Hematopoietic multipotent progenitor cell treated with erythropoietin and hydrocortisone succinate and interleukin-3 and kit ligand, for 17 days (in vitro differentiated cells): Measurements from ENCODE around the gene CACNG4.
"Not testable (repeated sequence)": the region's sequence is repeated elsewhere in the genome, so short reads cannot be mapped to it uniquely, and the experiment has no call there.

Experiments used
- DNase-seq: peaks from one replicate; pipeline ENCODE4 v3.0.0-alpha.2; 2015; ENCODE audit warnings: low spot score

CACNG4 gene

GRCh38 chr17:67018471-67019434 is 54.2 kb downstream of the CACNG4 start:
- no peak for DNase-seq

DNA sequence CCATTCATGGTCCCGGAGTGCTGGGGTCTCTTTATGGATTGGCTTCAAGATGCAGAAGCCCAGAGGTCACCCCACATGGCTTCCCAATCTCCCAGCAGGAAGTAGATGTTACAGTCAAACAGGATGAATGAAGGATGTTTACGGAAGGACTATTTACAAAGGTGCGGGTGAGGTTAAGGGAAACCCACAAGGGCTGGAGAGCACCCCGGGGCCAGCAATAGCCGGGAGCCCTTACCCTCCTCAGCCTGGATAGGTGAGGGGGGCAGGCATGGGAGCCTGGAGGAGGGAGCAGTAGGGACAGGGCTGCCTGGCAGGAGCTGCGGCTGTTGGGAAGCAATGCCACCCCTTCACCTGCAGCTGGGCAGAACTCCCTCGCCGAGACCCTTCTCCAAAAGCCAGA is 55.3 kb downstream of the CACNG4 start:
- DNase-seq, result no peak

- no peak for DNase-seq
Measured at GRCh38 chr17:67020293-67020766, 55.8 kb downstream of the CACNG4 start.

- no peak for DNase-seq
Measured at GRCh38 chr17:67021196-67021595, 56.7 kb downstream of the CACNG4 start.

- no peak for DNase-seq
Measured at GRCh38 chr17:67021743-67022450, 57.4 kb downstream of the CACNG4 start.

DNA sequence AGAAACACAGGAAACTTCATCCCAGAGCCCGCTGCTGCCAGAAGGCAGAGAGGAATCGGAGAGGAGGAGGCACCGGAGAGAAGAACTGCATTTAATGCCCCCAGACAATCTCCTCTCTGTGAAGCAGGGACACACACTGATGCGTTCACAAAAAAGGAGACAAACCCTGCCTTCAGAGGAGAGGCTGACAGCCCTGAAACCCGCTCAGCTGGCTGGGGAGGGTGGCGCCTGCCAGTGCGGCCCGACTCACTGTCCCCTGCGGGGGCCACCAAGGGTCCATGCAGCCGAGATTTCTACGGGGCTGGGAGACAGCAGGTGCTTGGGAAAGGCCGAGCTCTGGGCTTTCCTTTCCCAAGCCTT is 57.9 kb downstream of the CACNG4 start:
- no peak for DNase-seq

DNA sequence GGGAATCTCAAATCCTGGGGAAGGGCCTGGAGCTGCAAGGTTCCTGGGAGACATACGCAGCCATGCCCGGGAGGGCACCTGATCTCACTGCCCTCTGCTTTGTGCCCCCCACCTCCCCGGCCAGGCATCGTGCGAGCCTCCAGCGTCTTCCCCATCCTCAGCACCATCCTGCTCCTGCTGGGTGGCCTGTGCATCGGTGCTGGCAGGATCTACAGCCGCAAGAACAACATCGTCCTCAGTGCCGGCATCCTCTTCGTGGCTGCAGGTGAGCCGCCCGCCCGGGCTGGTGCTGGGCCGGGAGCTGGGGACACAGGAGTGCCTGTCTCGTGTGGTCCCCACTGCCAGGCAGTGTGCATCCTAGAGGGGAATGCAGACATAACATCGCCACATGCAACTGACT is 60.2 kb downstream of the CACNG4 start:
- no peak for DNase-seq

DNA sequence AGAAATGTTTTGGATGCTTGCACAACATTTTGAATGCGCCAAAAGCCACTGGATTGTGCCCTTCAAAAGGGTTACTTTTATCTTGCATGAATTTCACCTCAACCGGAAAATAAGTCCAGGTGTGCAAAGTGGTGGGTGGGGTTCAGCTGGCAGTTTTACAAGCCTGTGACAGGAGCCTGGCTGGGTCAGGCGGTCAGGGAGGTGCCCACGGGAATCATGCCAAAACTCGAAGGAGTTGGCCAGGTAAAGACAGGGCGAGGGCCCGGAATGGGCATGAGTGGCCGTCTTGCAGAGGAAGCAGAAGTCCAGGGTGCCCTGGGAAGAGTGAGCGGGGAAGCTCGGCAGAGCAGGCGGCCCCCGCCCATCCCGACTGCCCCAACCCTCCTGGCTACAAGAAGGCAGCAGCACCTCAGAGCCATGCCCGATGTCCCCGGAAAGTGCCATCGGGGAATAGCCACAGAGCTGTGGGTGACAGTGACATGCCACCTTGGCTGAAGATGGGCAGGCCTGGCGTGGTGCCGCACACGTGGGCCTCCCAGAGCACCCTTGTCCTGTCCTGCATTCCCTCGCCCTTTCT is 60.8 kb downstream of the CACNG4 start:
- no peak for DNase-seq

- no peak for DNase-seq
Measured at GRCh38 chr17:67026341-67026740, 61.8 kb downstream of the CACNG4 start.

- DNase-seq, result no peak
Measured at GRCh38 chr17:67027031-67027628, 62.6 kb downstream of the CACNG4 start.

DNA sequence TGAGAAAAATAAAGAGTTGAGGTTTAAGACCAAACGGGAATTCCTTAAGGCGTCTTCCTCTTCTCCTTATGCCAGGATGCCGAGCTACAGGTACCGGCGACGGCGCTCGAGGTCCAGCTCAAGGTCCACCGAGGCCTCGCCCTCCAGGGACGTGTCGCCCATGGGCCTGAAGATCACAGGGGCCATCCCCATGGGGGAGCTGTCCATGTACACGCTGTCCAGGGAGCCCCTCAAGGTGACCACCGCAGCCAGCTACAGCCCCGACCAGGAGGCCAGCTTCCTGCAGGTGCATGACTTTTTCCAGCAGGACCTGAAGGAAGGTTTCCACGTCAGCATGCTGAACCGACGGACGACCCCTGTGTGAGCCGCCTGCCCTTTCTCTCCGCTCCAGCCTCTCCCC is 66.1 kb downstream of the CACNG4 start:
- no peak for DNase-seq

GRCh38 chr17:67032382-67032781 is 67.9 kb downstream of the CACNG4 start:
- DNase-seq, result no peak

DNA sequence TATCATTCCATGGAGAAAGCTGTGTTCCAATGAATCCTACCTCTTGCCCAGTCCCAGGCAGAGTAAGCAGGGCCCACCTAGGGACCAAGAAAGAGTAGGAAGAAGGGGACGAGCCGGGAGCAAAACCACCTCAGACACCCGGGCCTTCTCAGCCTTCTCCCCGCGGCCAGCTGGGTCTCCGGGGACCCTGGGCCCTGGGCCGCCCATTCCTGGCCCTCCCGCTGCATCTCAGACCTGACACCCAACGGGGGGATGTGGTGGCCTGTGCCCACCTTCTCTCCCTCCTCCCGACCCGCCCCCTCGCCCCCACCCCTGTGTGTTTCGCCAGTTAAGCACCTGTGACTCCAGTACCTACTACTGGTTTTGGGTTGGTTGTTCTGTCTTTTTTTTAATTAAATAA is 68.5 kb downstream of the CACNG4 start:
- no peak for DNase-seq

DNA sequence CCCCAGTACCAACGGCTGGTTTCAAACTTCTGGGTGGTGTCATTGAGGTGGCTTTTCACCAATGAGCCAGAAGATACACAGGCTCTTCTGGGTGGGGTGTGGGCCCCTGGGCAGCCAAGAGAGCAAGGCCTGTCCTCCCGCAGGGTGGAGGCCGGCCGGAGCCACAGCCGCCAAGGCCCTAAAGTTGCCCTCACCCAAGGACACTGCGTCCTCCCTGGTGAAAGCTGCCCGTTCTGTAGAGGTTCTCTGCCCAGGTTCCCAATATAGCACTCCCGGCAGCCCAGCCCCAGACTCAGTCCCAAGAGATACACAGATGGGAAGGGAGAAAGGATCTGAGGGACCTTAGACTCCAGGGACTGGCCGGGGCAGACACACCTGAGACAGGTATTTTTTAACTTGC is 69.1 kb downstream of the CACNG4 start:
- DNase-seq, result no peak

DNA sequence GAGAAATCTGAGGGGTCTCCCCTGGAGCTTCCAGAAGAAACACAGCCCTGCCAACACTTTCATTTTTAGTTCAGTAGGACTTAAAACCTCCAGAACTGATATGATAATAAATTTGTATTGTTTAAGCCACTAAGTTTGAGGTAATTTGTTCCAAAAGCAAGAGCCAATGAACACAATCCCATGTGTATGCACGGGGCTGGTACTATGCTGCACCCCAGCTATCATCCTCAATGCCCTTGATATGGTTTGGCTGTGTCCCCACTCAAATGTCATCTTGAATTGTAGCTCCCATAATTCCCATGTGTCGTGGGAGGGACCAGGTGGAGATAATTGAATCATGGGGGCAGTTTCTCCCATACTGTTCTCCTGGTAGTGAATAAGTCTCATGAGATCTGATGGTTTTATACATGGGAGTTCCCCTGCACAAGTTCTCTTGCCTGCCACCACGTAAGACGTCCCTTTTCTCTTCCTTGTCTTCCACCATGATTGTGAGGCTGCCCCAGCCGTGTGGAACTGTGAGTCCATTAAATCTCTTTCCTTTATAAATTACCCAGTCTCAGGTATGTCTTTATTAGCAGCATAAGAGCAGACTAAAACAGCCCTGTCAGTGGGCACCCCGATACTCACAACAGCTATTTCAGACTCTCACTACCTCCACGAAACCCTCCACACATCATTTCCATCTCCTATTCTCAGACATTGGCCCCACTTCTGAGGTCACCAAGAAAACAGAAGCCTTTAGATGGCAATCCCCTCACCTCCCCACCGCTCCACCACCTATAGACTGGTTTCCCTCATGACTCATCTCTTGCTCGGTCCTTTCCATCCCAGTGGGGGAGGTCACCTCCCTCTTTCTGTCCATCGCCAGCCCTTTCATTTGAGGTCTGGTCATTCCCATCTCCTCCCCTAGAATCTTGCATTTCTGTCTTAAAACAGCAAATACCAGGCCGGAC is 70.9 kb downstream of the CACNG4 start:
- DNase-seq, result no peak

- no peak for DNase-seq
Measured at GRCh38 chr17:67038861-67039365, 74.4 kb downstream of the CACNG4 start.

- DNase-seq, result no peak
Measured at GRCh38 chr17:67040652-67041051, 76.1 kb downstream of the CACNG4 start.

GRCh38 chr17:67041119-67041518 is 76.6 kb downstream of the CACNG4 start:
- DNase-seq, result not testable (repeated sequence)

DNA sequence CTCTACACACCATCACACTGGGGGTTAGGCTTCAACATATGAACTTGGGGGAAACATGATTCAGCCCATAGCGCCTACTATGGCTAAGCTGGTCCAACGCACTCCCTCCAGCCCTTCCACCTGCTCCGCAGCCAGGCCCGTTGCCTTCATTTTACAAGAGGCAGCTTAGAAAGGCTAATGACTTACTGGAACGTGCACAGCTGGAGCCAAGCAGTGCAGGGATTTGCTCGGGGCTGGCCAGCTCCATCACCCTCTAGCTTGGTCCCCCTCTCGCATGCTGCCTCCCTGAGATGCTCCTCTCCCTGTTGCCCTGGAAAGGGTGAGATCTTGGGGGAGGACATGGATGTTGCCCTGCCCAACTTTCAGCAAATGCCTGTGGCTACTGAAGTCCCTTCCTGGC is 77.0 kb downstream of the CACNG4 start:
- DNase-seq, result no peak

- no peak for DNase-seq
Measured at GRCh38 chr17:67041941-67042899, 77.7 kb downstream of the CACNG4 start.
